ENCODE results near the gene IP6K3. TPM values are rescaled to one million over a fixed set of nuclear protein-coding genes. Genes with fewer than 3 reads are reported as not detected.

IP6K3 gene
- total and polyA plus RNA-seq, 4 donors, result 0.22 to 1.0 (median 0.43) TPM

DNA sequence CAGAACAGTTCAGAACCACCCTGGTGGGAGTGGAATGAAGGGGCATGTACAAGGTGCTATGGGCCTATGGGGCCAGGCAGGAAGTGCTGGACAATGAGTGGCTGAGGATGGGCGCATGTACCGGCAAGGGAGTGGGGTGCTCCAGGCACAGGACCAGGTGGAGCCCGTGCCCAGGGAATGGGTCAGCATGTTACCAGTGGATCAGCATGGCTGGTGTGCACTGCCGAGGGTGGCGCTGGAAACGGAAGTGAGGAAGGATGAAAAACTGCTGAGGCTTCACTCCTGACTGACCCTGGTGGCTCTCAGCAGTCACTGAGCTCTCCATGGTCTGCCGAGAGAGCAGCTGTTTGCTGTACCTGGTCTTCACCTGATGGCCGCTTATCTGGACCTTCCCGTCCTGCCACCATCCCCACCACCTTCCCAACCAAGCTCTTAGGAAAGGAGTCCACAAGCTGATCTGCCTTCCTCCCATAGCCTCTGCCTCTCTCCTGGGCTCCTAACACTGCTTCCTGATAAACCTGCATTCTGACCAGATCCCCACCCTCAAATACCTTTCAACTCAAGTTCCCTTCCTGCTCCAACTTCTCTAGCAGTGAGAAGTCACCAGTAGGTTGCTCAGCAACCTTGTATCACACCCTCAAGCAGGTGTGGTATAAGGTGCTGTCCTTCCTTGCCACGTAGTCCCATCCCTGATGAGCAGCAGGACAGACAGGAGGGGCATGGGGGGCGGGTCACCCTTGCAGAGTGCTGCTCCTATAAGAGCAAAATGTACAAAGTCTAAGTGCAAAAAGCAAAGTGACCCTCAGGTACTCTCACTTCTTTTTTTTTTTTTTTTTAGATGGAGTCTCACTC lies 42.3 kb downstream of the IP6K3 start:
- Histone ChIP-seq H3K27ac (ENCODE audit: low read depth, low read length) (no peak overlapping the region), H3K4me3 (ENCODE audit: low read depth, low read length) (no peak overlapping the region), H3K36me3 (ENCODE audit: control insufficient read depth, insufficient read depth, low read length) (peaks cover 17% of the 10 kb centered on the region), H3K9me3 (ENCODE audit: control insufficient read depth, insufficient read depth, low read length) (no peaks in the 10 kb centered on the region), H3K4me1 (ENCODE audit: control insufficient read depth, insufficient read depth, low read length) (peaks cover 5% of the 10 kb centered on the region), H3K27me3 (ENCODE audit: control insufficient read depth, insufficient read depth, low read length) (no peaks in the 10 kb centered on the region)
- no peak for DNase-seq (ENCODE audit: low read depth in 4 of 6, low spot score in 6 of 6)
- 97% methylated on average over 9 of the region's 11 CpGs for whole genome bisulfite sequencing (ENCODE audit: insufficient coverage)

DNA sequence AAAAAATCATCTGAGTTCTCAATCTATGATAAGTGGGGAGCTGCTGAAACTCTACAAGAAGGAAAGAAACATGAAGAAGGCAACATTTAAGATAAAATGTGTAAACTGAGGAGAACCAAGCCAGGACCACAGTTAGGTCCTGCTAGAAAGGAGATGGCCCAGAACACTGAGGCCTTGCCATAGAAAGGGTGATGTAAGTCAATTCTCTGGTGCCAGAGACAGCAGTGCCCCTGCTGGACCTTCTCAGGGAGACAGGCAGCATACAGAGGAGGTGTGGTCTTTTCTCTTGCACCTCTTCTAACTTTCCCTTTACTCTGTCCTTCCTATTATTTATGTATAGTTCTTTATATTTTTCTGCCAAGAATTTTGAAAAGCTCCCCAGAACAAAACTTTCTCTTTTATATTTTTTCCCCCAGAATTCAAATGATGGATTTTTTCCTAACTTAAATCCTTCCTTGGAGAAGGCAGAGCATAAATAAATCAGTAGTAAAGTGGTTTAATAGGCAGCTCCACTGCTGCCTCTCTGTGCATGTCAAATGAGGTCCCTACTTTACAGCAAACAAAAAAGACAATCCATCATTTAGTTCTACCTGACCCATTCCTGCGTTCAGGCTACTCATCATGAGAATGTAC lies 44.2 kb downstream of the IP6K3 start:
- Histone ChIP-seq H3K27ac (ENCODE audit: low read depth, low read length) (no peak overlapping the region), H3K4me1 (ENCODE audit: control insufficient read depth, insufficient read depth, low read length) (peaks cover 11% of the 10 kb centered on the region), H3K9me3 (ENCODE audit: control insufficient read depth, insufficient read depth, low read length) (no peaks in the 10 kb centered on the region), H3K4me3 (ENCODE audit: low read depth, low read length) (no peak overlapping the region), H3K27me3 (ENCODE audit: control insufficient read depth, insufficient read depth, low read length) (no peaks in the 10 kb centered on the region), H3K36me3 (ENCODE audit: control insufficient read depth, insufficient read depth, low read length) (peaks cover 22% of the 10 kb centered on the region)
- no CpG with 5 or more reads among the region's 1 CpG for WGBS (ENCODE audit: insufficient coverage)
- DNase-seq (ENCODE audit: low read depth in 4 of 6, low spot score in 6 of 6), result peak in 2 of 6 donors; percentile 52 to 76

DNA sequence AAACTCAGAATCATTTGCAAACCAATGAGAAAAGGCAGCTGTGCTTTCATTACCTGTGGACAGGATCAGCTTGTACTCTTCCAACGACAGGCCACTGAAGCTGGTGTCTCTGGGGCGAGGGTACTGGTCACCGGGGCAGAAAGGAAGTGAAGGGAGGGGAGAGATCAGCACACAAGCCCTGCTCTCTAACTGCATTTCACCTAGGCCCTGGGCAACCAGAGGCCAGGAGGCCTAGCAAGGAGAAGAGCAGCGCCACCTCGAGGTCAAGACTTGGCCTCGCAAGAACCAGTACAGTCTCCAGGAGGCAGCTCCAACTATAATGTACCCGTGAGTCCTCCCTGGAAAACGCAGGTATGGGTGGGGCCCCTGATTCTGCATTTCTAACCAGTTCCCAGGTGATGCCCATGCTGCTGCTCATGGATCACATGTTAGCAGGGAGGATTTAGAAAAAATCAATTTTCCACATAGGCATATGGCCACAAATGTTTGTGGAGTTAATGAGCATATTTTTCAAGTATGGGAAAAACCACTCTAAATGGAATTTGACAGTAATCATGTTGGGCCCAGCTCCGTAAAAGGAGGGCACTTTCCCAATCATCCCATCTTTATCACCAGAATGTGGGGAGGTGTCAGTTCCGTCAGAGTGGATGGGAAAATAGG lies 46.2 kb downstream of the IP6K3 start:
- Histone ChIP-seq H3K9me3 (ENCODE audit: control insufficient read depth, insufficient read depth, low read length) (no peaks in the 10 kb centered on the region), H3K27me3 (ENCODE audit: control insufficient read depth, insufficient read depth, low read length) (no peaks in the 10 kb centered on the region), H3K36me3 (ENCODE audit: control insufficient read depth, insufficient read depth, low read length) (peaks cover 34% of the 10 kb centered on the region), H3K27ac (ENCODE audit: low read depth, low read length) (no peak overlapping the region), H3K4me3 (ENCODE audit: low read depth, low read length) (no peak overlapping the region), H3K4me1 (ENCODE audit: control insufficient read depth, insufficient read depth, low read length) (peaks cover 26% of the 10 kb centered on the region)
- 41% methylated on average over 8 of the region's 10 CpGs for WGBS (ENCODE audit: insufficient coverage)
- DNase-seq (ENCODE audit: low read depth in 4 of 6, low spot score in 6 of 6), result peak in 2 of 6 donors; percentile 65 to 83

DNA sequence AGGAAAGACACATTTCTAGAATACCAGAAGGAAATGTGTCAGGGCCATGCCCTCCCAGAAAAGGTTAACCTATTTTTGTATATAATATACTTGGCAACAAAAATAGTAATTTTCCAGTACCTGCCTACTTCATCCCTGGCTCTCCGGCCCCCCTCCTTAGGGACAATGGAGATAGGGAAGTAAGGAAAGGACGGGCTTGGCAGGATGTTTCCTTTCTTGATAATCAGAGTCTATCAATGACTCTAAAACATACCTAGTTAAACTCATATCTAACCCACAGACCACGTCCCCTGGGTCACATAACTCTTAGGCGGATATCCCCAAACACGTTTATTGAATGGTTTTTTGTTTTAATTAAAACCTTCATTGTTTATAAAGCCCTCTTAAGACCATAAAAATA lies 47.0 kb downstream of the IP6K3 start:
- peak in 1 of 6 donors; percentile 39 for DNase-seq (ENCODE audit: low read depth in 4 of 6, low spot score in 6 of 6)
- no peak overlapping the region for H3K27ac ChIP-seq (ENCODE audit: low read depth, low read length)
- peaks cover 34% of the 10 kb centered on the region for H3K4me1 ChIP-seq (ENCODE audit: control insufficient read depth, insufficient read depth, low read length)
- H3K27me3 ChIP-seq (ENCODE audit: control insufficient read depth, insufficient read depth, low read length), result no peaks in the 10 kb centered on the region
- peaks cover 42% of the 10 kb centered on the region for H3K36me3 ChIP-seq (ENCODE audit: control insufficient read depth, insufficient read depth, low read length)
- no CpG with 5 or more reads among the region's 5 CpGs for WGBS (ENCODE audit: insufficient coverage)
- H3K4me3 ChIP-seq (ENCODE audit: low read depth, low read length), result no peak overlapping the region
- no peaks in the 10 kb centered on the region for H3K9me3 ChIP-seq (ENCODE audit: control insufficient read depth, insufficient read depth, low read length)

DNA sequence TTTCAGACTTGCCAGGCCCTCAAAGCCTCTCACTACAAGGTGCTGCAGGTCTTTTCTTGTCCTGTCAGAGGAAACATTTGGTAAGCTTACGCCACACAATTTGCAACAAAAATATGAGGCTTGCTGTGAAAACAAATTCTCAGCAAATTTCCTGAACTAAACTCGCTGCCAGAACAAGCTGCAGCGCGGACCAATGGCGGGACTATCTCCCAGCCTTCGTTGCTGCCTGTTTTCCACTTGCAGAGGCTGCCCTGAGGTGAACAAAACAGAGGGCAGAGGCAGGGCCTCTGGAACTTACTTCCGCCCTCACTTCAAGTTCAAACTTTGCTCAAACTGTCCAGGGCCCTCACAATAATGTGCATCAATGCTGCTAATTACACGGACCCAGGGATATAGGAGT lies 47.6 kb downstream of the IP6K3 start:
- peaks cover 40% of the 10 kb centered on the region for H3K36me3 ChIP-seq (ENCODE audit: control insufficient read depth, insufficient read depth, low read length)
- no peak for DNase-seq (ENCODE audit: low read depth in 4 of 6, low spot score in 6 of 6)
- H3K4me1 ChIP-seq (ENCODE audit: control insufficient read depth, insufficient read depth, low read length), result peaks cover 40% of the 10 kb centered on the region
- no peaks in the 10 kb centered on the region for H3K27me3 ChIP-seq (ENCODE audit: control insufficient read depth, insufficient read depth, low read length)
- H3K9me3 ChIP-seq (ENCODE audit: control insufficient read depth, insufficient read depth, low read length), result no peaks in the 10 kb centered on the region
- peak overlapping the region; percentile 19 for H3K27ac ChIP-seq (ENCODE audit: low read depth, low read length)
- no peak overlapping the region for H3K4me3 ChIP-seq (ENCODE audit: low read depth, low read length)
- WGBS (ENCODE audit: insufficient coverage), result 89% methylated on average over 5 of the region's 8 CpGs

DNA sequence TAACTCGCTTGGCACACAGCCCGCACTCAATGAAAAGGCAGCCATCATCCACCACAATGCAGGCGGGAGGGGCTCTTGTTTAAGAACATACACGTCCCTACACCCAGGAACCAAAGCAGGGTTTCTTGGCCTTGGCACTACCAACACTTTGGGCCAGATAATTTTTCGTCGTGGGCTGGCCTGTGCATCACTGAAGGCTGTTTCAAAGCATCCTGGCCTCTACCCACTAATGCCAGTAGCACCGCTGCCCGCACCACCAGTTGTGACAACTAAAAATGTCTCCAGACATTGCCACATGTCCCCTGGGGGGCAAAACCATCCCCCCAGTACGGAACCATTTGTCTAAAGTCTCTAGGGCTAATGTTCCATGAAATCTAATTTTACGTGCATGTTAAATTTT lies 48.2 kb downstream of the IP6K3 start:
- Histone ChIP-seq H3K9me3 (ENCODE audit: control insufficient read depth, insufficient read depth, low read length) (no peaks in the 10 kb centered on the region), H3K27ac (ENCODE audit: low read depth, low read length) (no peak overlapping the region), H3K4me1 (ENCODE audit: control insufficient read depth, insufficient read depth, low read length) (peaks cover 47% of the 10 kb centered on the region), H3K36me3 (ENCODE audit: control insufficient read depth, insufficient read depth, low read length) (peaks cover 42% of the 10 kb centered on the region), H3K4me3 (ENCODE audit: low read depth, low read length) (no peak overlapping the region), H3K27me3 (ENCODE audit: control insufficient read depth, insufficient read depth, low read length) (no peaks in the 10 kb centered on the region)
- WGBS (ENCODE audit: insufficient coverage), result 73% methylated on average over 6 of the region's 10 CpGs
- DNase-seq (ENCODE audit: low read depth in 4 of 6, low spot score in 6 of 6), result no peak

DNA sequence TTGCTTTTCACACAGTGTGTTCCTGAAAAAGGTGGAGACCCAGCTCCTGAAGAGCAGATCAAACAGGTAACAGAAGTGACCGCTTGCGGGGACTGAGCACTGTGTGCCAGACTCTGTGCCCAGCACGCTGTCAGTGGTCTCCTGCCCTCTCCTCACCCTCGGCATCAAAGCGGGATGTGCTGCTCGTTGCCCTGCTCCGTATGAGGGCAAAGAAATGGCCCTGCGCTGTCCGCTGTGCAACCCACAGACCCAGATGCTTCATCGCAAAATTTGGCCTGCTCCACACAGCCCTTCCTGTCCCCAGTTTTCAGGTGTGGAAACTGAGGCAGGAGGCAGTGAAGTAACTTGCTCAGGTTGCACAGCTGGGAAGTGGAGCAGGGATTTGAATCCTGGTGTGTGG lies 48.9 kb downstream of the IP6K3 start:
- Histone ChIP-seq H3K27ac (ENCODE audit: low read depth, low read length) (peak overlapping the region; percentile 52), H3K27me3 (ENCODE audit: control insufficient read depth, insufficient read depth, low read length) (no peaks in the 10 kb centered on the region), H3K4me1 (ENCODE audit: control insufficient read depth, insufficient read depth, low read length) (peaks cover 53% of the 10 kb centered on the region), H3K4me3 (ENCODE audit: low read depth, low read length) (no peak overlapping the region), H3K9me3 (ENCODE audit: control insufficient read depth, insufficient read depth, low read length) (no peaks in the 10 kb centered on the region), H3K36me3 (ENCODE audit: control insufficient read depth, insufficient read depth, low read length) (peaks cover 49% of the 10 kb centered on the region)
- WGBS (ENCODE audit: insufficient coverage), result 99% methylated on average over 8 of the region's 10 CpGs
- DNase-seq (ENCODE audit: low read depth in 4 of 6, low spot score in 6 of 6), result no peak

DNA sequence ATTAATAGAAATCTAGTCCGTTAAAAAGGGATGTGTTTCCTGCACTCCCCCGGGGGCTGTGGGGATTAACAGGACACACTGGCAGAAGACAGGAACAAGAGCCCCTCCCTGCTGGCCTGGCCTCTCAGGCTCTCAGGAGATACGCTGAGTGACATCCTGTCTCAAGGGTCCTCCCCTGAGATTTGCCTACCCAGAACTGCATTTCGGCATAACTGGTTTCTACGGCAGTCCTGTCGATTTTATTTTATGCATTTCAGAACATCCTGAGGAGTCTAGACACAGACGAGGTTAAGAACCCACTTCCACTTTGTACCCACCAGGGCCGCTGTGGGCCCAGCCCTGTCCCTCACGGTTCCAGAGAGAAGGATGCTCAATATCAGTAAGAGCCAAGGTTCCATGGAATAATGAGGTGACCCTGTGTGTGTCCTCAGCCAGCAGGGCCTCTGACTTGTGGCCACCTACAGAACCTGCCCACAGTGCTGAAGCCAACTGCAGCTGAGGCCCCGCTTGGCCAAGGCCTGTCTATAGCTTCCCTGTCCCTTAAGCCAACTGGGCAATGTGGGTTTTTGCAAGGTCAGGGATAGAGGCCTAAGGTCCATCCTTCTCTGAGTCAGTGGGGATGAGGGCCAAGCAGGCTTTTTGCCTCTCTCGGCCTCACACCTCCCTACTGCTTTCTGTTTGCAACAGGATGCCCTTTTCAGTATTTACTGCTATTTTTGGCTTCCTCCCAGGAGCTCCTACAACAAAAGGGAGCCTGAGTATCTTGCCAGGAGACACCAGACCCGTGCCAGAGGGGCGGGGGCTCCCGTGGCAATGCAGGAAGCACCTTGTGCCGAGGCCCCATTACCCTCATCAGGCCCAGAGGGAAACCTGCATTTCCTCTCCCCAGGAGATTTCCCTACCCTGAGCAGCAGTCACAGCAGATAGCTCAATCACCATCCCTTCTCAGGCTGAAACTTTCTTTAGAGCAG lies 49.9 kb downstream of the IP6K3 start:
- H3K27me3 ChIP-seq (ENCODE audit: control insufficient read depth, insufficient read depth, low read length), result no peaks in the 10 kb centered on the region
- no peaks in the 10 kb centered on the region for H3K9me3 ChIP-seq (ENCODE audit: control insufficient read depth, insufficient read depth, low read length)
- 47% methylated on average over 14 of the region's 15 CpGs for WGBS (ENCODE audit: insufficient coverage)
- peak overlapping the region; percentile 52 for H3K27ac ChIP-seq (ENCODE audit: low read depth, low read length)
- H3K36me3 ChIP-seq (ENCODE audit: control insufficient read depth, insufficient read depth, low read length), result peaks cover 59% of the 10 kb centered on the region
- peak in 3 of 6 donors; percentile 65 to 91 (median 85) for DNase-seq (ENCODE audit: low read depth in 4 of 6, low spot score in 6 of 6)
- H3K4me3 ChIP-seq (ENCODE audit: low read depth, low read length), result no peak overlapping the region
- peaks cover 58% of the 10 kb centered on the region for H3K4me1 ChIP-seq (ENCODE audit: control insufficient read depth, insufficient read depth, low read length)

DNA sequence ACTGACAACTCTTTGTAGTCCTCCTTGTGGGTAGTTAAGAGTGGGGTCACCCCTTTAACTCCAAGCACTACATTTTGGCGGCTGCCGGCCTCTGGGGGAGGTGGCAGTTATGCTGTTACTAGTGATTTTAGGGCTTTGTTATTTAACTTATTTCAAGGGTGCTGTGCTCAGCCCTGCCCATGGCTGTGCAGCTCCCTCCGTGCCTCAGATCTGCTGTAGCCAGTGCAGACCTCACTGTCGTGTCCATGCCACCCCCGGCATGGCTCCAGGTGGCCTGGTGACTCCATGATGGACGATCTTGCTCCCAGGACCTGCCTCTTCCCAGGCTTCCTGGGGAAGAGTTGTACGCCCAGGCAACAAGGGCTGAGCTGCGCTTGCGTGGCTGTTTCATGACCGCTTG lies 50.6 kb downstream of the IP6K3 start:
- Histone ChIP-seq H3K4me3 (ENCODE audit: low read depth, low read length) (no peak overlapping the region), H3K4me1 (ENCODE audit: control insufficient read depth, insufficient read depth, low read length) (peaks cover 58% of the 10 kb centered on the region), H3K27ac (ENCODE audit: low read depth, low read length) (no peak overlapping the region), H3K9me3 (ENCODE audit: control insufficient read depth, insufficient read depth, low read length) (no peaks in the 10 kb centered on the region), H3K36me3 (ENCODE audit: control insufficient read depth, insufficient read depth, low read length) (peaks cover 66% of the 10 kb centered on the region), H3K27me3 (ENCODE audit: control insufficient read depth, insufficient read depth, low read length) (no peaks in the 10 kb centered on the region)
- DNase-seq (ENCODE audit: low read depth in 4 of 6, low spot score in 6 of 6), result no peak
- WGBS (ENCODE audit: insufficient coverage), result 68% methylated on average over 4 of the region's 10 CpGs
